HG03196 (cell line): ENCODE data around the gene DSCAML1.
"Not testable (repeated sequence)": the region's sequence is repeated elsewhere in the genome, so short reads cannot be mapped to it uniquely, and the experiment has no call there.

ENCODE experiments used
- ATAC-seq: cut with Tn5 transposase; IDR thresholded peaks from one replicate; pipeline ENCODE4 v1.9.1; 2021; ENCODE audit not compliant: unreplicated experiment

Gene DSCAML1

DNA sequence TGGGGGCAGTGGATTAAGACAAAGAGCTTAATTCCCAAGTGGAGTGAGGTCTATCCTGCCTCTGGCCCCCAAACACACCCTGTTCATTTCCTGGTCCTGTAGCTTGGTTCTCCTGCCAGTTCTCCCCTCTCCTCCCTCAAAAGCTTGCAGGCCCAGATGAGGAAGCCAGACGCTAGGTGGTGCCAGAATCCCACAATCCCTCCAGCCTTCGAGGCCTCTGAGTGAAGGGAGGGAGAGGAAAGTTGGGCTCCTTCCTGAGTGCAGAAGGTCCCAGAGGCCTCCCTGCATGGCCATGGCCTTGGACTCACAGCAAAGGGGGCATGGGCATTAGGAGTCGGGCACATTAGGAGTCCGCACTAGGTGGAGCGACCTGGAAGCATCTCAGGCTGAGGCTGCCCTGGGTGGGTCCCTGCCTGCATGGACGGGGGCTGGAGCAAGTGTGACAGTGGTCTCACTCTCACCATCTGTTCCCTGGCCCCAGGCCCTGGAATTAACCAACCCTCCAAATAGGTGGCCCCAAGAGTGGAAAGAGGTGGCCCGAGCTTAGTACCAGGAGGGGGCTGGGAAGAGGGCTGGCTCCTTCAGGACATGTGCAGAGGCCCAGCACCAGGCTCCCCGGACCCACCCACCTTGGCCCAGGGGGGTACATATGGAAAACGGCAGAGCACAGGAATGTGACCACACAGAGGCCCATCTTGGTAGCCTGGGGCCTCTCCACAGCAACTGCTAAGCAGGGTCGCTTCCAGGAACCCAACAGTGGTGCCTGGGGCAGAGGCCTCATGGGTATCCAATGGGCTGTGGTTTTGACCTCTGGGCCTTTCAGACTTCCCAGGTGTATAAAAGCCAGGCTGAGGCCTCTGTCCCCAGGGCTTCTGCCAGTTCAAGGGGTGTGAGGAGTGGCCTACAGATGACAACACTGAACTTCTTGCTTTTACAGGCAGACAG is 22.4 kb upstream of the DSCAML1 start:
- ATAC-seq, result no peak

DNA sequence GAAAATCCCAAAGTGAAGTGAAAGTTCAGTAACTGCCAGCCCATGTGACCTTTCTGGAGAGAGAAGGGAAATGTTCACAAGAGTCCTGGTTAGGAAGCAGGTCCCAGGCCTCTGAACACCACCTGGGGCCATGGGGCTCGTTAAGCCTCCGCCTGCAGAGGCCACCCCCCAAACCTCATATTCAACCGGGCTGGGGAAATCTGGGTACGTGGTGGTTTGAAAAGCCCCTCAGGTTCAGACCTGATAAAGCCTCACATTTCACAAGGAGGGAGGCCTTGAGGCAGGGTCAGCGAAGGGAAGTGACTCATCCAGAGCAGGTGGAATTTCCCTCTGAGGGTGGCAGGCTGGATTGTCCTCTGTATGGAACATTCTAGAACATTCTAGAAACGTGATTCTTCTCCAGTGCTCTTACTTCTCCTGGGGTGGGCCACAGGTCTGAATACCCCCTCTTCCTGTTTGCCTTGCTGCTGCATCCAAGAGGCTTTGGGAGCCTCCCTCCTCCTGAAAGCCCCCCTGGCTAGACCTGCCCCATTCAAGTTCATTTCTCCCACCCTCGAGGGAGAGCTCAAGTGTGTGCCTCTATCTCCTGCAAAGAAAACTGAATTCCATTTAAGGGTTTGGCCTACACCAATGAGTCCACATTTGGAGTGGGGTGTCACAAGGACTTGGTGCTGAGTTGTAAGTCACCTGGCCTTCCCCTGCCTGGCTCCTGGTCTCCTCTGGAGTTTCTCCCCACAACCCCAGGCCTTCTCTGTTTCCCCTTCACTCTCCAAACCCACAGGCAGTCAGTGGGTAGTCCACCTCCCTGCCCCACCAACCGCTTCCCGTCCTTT is 21.2 kb upstream of the DSCAML1 start:
- ATAC-seq, result peak; percentile 22

DNA sequence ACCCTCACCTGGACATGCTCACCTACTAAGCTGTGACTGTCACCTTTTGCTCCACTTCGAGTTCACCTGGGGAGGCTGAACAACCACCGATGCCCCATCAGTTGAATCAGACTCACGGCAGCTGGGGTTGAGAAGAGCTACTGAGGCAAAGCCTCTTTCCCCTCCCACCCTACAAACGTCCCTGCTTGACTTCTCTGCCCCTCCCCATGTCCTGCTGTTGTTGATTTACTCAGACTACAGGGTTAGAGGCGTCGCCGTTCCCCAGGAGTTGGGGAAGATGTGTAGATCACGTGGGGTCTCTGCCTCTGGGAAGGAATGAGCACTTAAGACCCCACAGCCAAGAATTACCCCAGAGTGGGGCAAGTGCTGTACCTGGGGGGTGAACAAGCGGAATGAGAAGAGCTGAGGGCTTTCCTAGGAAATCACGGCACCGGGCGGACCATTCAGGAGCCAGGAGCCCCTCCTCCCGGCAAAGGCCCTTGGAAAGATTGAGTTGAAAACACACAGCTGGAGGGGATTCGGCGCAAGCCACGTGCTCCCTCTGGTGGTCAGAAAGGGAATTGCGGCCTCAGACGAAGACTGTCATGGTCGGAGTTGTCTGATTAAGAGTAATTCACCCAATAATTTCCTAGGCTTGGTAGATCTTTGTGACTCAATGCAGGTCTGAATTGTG is 20.5 kb upstream of the DSCAML1 start:
- ATAC-seq, result peak; percentile 26

DNA sequence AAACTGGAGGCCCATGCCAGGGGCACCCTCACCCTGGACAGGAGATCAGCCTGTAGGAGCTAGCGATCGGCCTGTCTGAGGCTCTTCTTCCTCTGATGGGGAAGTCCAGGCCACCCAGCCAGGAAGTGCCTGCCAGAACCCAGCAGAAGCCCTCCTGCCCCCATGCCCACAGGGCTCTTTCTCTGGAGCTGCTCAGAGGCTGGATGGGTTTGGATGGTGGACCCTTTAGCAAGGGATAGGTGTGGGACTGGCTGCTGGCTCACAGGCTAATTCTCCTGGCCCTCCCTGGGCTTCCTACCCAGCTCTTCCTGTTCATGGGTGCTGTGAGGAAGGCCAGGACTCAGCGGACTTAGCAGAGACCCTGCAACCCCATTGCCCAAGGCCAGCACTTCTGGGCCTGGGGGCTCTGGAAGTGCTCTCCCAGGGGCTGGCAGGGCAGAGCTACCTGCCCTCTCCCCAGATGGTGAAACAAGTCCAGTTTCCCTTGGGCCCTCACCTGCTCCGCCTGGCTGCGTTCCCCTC is 19.9 kb upstream of the DSCAML1 start:
- no peak for ATAC-seq

DNA sequence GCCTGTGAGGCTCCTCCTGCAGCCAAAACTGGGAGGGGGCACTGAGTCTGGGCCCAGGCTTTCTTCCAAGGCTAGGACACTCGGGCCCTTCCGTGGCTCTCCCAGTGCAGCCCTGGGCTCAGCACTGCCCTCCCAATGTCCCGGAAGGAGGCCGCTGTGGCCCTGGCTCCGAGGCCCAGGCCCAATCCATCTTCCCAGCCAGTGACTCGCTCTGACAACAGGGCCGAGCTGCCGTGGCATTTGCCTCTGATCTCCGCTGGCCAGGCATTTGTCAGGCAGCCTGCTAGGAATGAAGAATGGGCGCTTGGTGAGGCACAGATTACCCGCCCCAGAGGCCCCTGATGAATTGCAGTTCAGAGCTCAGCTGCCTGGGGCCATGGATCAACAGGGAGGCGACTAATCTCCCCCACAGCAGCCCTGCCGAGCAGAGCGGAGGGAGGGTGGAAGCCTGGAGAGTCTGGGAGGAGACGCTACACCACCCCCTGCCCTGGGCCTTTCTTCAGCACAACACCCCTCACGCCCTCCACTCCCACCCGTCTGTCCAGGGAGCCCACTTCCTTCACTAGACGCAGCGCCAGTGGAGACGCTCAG is 19.2 kb upstream of the DSCAML1 start:
- ATAC-seq, result no peak

DNA sequence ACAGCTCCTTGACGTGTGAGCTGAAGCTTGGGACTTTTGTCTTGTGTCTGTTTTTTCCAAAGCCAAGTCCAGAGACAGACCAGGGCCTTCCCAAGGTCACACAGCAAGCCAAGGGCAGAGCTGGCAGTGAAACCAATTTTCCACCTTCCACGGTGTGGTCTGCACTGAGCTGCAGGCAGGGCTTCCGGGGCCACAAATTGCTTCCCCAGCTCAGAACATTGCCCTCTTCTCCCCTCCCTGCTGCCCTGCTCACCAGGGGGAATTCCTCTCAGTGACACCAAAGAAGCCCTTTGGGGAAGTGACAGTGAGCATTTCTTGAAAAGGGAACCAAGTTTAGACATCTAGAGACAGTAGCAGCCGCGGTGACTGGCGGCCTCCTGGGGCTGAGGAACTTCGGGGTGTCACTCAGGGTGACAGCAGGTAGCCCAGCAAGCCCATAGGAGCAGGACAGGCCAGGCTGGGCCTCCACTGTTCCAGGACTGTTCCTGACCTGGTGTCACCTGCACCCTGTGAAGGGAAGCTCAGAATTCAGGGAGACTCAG is 18.3 kb upstream of the DSCAML1 start:
- peak; percentile 50 for ATAC-seq

DNA sequence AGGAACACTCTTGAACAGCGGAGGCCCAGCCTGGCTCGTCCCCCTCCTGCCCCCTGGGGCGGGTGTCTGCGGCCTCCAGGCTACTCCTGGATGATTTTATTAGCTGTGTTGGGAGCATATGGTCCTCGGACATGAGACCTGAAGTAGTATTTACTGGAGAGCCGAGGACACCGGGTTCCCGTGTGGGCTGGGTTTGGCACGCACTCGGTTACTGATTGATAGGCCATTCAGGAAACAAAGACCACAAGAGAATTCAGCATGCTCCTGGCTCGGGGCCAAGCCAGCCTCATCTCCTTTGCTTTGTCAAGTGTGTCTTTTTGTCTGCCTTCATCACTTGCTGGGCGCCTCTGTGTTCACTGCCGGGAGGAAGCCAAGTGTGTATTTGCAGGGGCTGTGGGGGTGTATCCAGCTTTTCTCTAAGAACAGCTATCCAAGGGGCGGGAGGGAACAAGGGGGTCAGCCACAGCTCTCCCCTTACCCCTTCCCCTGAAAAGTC is 17.8 kb upstream of the DSCAML1 start:
- peak; percentile 40 for ATAC-seq

DNA sequence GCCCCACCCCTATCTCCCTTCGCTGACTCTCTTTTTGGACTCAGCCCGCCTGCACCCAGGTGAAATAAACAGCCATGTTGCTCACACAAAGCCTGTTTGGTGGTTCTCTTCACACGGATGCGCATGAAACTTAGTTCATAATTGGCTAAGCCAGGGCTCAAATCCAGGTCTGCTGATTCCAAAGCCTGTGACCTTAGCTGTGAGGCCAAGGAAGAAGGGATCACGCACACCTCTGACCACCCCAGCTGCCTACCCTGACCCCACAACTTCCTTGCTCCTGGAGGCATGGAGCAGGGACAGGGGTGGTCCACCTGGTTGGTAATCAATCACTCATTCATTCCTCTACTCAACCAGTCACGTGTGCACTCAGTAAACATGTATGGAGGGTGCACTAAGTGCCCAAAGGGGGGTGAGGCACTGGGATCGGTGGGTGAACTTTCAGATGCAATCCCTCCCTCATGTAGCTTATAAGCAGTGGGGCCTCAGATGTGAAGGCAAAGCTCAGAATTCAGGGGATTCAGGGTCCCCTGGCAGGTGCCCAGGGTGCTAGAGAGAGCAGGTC is 17.3 kb upstream of the DSCAML1 start:
- ATAC-seq, result no peak

DNA sequence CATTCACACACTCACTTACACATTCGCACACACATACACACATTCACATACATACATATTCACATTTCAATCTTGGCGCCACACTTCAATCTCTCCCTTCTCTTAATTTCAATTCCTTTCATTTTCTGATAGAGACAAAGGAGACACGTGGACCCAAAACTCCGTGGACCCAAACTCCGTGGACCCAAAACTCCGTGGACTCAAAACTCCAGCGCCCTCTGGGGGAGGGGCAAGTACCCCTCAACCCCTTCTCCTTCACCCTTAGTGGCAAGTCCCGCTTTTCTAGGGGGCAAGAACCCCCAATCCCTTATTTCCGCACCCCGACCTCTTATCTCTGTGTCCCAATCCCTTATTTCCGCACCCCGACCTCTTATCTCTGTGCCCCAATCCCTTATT is 13.0 kb upstream of the DSCAML1 start:
- not testable (repeated sequence) for ATAC-seq

DNA sequence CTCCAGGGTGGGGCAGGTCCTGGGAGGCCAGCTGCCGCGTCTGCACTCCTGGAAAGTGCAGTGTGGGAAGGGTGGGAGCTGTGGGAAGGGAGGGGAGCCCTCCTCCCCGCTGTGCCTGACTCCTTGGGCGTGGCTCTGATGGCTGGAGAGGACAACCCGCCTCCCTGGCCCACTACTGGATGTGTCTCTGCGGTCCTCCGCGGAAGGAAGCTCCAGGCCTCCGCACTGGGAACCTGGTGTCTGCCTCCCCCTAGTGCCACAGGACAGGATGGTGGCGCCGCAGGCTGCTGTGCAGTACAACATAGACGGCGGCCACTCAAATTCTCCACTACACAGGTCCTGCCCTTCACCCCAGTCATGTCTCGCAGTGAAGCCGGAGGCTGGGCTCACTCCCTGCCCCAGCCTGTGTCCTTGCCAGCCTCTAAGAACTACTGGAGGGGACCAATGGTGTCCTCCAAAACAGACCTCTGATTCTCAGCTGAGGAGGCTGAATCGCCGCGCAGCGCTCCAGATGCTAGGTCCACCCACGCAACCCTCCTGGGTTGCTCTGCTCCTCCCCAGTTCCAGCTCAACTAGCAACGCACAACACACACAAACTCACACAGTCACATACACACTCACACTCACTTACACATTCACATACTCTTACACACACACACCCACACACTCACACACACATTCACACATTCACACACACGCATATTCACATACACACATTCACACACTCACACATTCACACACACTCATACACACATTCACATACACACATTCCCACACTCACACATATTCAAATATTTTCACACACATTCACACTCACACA is 12.4 kb upstream of the DSCAML1 start:
- no peak for ATAC-seq

DNA sequence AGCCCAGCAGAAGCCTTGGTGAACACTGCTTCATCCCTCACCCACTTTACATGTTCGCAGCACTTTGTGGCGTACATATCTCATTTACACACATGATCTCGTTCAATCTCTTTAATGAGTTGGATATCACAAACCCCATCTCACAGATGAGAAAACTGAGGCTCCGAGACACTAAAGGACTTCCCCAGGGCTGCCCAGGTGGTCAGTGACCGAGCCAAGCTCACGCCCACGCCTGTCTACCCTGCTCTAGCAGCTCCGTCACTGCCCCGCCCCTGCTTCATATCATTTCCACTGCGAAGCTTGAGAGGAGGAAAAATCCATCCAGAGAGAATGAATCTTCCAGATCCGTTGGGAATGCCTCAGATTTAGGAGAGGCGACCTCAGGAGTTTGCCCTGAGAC is 11.8 kb upstream of the DSCAML1 start:
- ATAC-seq, result no peak

DNA sequence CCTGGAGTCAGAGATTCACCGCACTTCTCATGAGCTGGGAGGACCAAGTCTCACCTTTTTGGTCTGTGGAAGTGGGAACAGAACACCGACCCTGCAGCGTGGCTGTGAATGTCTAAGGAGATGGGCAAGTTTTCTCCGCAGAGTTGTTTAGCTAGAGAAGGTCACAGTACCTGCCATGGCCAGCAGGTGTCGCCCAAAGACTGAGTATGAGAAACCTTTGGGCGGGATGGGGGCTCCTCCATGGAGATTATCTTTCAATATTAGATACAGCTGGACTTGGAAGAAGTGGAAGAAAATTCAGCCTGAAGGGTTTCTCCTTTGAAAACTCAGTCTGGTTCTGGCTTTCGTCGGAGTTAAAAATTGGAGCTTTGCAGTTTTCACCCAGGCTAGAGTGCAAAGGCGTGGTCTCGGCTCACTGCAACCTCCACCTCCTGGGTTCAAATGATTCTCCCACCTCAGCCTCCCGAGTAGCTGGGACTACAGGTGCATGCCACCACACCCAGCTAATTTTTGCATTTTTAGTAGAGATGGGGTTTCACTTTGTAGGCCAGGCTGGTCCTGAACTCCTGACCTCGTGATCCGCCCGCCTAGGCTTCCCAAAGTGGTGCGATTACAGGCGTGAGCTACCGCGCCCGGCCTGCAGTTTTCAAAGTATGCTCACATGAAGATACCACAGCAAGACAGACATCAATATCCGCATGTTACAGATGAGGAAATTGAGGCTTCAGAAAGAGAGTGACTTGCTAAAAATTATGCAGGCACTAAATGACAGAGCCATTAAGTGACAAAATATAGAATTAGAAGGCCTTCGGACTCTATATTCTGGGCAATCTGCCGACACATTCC is 10.7 kb upstream of the DSCAML1 start:
- no peak for ATAC-seq

DNA sequence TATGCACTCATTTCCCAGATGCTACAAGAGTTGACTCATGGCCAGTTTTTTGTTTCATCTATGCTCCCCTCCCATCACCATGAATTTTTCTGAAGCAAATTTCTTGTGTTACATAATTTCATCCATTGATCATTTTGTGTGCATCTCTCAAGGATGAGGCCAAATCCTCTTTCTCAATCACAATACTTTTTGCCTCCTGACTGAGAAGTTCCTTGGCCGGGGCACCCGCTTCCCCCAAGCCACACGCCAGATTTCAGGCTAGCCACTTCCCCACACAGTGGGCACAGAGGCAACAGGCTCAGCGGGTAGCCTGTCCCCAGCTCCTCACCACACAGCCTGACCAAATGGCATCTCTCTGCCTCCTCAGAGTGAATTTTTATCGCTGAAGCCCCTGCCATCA is 9.8 kb upstream of the DSCAML1 start:
- no peak for ATAC-seq

DNA sequence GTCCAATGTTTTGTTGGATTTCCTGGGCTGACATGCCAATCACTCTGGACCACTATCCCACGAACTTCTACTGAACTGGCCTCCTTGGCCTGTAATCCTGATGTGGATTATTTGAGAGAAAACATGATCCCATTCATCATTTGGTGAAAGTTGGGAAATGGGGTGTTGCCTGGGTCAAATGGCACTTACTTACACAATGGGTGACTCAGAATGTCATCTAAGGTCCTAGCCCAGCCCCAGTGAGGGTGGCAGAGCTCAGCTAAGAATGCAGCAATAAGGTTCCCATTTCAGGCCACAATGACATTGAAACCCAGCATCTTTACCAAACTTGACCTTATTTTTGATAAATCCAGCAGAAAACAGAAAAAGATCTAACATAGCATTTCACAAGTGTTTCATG is 8.0 kb upstream of the DSCAML1 start:
- no peak for ATAC-seq

DNA sequence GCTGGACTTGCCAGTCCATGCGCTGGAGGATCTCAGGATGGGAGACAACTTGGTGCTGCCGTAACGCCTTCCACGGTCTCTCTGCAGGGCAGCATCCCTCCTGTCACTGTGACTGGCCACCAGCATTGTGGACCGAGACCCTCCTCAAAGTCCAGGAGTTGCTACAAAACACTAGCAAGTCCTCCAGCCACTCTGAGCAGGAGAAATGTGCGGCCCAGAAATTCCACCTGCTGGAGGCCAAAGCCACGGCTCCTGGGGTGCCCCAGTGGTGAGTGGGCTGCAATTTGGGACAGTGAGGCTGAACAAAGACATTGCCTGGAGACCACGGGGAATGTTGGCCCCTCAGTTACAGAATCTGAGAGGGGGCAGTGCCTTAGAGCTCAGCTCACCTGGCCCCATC is 6.9 kb upstream of the DSCAML1 start:
- ATAC-seq, result no peak

DNA sequence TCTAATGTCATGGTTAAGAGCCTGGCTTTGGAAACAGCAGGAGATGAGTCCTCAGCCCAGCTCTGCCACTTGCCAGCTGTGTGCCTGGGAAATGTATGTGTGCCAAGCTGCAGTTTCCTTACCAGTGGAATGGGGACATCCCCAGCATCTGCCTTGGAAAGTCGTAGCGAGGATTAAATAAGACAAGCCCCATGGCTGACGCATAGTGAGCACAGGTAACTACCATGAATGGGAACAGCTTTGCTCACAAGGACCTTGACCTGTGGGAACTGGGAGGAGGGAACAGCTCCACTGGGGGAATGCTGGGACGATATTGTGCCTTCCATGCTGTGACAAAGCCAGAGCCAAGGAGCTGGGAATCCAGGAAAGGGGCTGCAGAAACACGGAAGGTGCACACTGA is 2.6 kb upstream of the DSCAML1 start:
- ATAC-seq, result no peak

DNA sequence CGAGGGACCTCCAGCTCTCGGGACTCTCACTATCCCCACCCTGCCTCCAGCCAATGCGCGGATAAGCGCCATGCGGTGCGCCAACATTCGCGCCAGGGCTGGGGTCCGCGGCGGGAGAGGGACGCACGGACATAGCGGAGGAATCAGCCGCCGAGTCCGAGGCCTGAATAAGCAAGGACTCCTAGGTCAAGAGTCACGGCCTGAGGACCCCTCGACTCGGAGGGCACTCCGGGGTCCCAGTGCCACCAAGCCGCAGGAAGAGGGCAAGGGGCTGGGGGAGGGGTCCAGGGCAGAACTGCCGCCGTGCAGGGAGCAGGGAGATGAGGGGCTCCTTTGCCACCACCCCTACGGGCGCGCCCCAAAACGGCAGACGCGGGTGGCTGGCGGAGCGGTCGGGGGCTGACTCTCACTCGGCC is 552 bp downstream of the DSCAML1 start:
- ATAC-seq, result no peak
